Spleen (tissue), 7 donors: ENCODE measurements around the gene LDHAL6A.

Experiments used
- CTCF ChIP-seq, 11 experiments: fragments of 200-600 bp in 7 of 11; fragments of 450-650 bp in 4 of 11; sonication (generic) in 4 of 11; IDR thresholded peaks in 8 of 11; conservative IDR thresholded peaks in 3 of 11; 1 replicate in 7 of 11; 2 replicates in 4 of 11; pipeline versions ENCODE4 v1.4.0 to v1.8.0; 2016 to 2021; ENCODE audit warnings: antibody characterized with exemption in 11 of 11, inconsistent platforms in 4 of 11, mild to moderate bottlenecking in 1 of 11
- POLR2AphosphoS5 ChIP-seq, 3 donors: sonication (generic); formaldehyde crosslinking; IDR thresholded peaks; one replicate each; pipeline ENCODE4 v1.5.1; 2017; ENCODE audit warnings: antibody characterized with exemption in 3 of 3
- donor health status: DM: no; HTN: no; CAD: no; lungs with moderate emphysema.
- donor health status: DM: no; HTN: no; CAD: no.
- donor health status: DM: no; HTN: no; CAD: no.

- TF ChIP-seq POLR2AphosphoS5 (IDR thresholded peaks at IDR 0.05) (no peak), CTCF (IDR thresholded peaks at IDR 0.05 in 8 of 11, conservative IDR thresholded peaks at IDR 0.05 in 3 of 11) (no peak)
Measured at GRCh38 chr11:18466402-18466801, 10.7 kb downstream of the LDHAL6A start.
